Measurements from ENCODE around the gene WDR18. TPM values are rescaled to one million over a fixed set of nuclear protein-coding genes. Genes with fewer than 3 reads are reported as not detected.

WDR18 gene
- polyA plus RNA-seq, 1 donor (not counting 4 experiments of a cell fraction or from before 2014, with no cell fraction given): 26.3 TPM

DNA sequence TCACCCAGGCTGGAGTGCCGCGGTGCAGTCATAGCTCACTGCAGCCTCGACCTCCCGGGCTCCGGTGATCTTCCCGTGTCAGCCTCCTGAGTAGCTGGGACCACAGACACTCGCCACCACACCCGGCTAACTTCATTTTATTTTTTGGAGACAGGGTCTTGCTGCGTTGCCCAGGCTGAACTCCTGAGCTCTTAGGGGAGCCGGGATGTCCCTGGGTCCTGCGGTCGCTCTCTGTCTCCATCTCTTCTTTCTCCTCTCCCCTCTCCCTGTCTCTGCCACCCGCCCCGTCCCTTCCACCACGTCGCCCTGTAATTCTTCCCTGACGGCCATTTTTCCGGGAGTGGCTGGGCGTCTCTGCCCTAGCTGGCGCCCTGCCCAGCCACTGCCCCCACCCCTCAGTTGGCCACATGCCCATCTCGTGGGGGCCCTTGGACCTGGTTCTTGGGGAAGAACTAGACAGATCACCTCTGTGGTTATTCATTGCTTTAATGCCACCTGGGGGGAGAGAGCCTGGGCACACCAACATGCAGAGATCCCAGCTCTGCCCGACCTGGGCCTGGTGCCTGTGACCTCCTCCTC, 39.4 kb upstream of the WDR18 start:
- Histone ChIP-seq H3K9me3 (ENCODE audit: control insufficient read depth, low read depth, low read length) (no peaks in the 10 kb centered on the region), H3K36me3 (ENCODE audit: control insufficient read depth in 2 of 2, extremely low read depth in 1 of 2, insufficient read depth in 2 of 2, low read length in 2 of 2) (no peaks in the 10 kb centered on the region), H3K4me2 (ENCODE audit: control insufficient read depth, extremely low read depth, insufficient read depth, low read depth, low read length) (no peak overlapping the region), H3K27me3 (ENCODE audit: control insufficient read depth, extremely low read depth, insufficient read depth, low read length) (peaks cover 6% of the 10 kb centered on the region), H2AFZ (ENCODE audit: control insufficient read depth, low read length) (no peak overlapping the region), H3K4me1 (ENCODE audit: control insufficient read depth, extremely low read depth, insufficient read depth, low read length) (peaks cover 15% of the 10 kb centered on the region), H3K27ac (ENCODE audit: control insufficient read depth, insufficient read depth, low read length) (no peak overlapping the region), H4K20me1 (ENCODE audit: control insufficient read depth, extremely low read depth, insufficient read depth, low read length) (peaks cover 4% of the 10 kb centered on the region), H3K9ac (ENCODE audit: control insufficient read depth, extremely low read depth, insufficient read depth, low read length) (no peak overlapping the region), H3K79me2 (ENCODE audit: control insufficient read depth, insufficient read depth, low read length) (no peaks in the 10 kb centered on the region), H3K4me3 (ENCODE audit: control insufficient read depth in 2 of 3, extremely low read depth in 1 of 3, insufficient read depth in 2 of 3, low read depth in 1 of 3, low read length in 3 of 3) (no peak overlapping the region), H3K9me1 (ENCODE audit: control insufficient read depth, extremely low read depth, insufficient read depth, low read length) (peaks cover 2% of the 10 kb centered on the region)
- DNase-seq (ENCODE audit: low read depth, low spot score): no peak
- FAIRE-seq: no peak
- TF ChIP-seq EZH2 (IDR thresholded peaks at IDR 0.05; ENCODE audit: low read length): no peak
- TF ChIP-seq, protein P1, sequence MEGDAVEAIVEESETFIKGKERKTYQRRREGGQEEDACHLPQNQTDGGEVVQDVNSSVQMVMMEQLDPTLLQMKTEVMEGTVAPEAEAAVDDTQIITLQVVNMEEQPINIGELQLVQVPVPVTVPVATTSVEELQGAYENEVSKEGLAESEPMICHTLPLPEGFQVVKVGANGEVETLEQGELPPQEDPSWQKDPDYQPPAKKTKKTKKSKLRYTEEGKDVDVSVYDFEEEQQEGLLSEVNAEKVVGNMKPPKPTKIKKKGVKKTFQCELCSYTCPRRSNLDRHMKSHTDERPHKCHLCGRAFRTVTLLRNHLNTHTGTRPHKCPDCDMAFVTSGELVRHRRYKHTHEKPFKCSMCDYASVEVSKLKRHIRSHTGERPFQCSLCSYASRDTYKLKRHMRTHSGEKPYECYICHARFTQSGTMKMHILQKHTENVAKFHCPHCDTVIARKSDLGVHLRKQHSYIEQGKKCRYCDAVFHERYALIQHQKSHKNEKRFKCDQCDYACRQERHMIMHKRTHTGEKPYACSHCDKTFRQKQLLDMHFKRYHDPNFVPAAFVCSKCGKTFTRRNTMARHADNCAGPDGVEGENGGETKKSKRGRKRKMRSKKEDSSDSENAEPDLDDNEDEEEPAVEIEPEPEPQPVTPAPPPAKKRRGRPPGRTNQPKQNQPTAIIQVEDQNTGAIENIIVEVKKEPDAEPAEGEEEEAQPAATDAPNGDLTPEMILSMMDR (optimal IDR thresholded peaks at IDR 0.05 in 1 of 3, IDR thresholded peaks at IDR 0.05 in 1 of 3, conservative IDR thresholded peaks at IDR 0.05 in 1 of 3; ENCODE audit: extremely low read depth in 1 of 3, insufficient read depth in 2 of 3, low read length in 3 of 3): no peak
- dilution Hi-C loops (cut with MboI; ENCODE audit: extremely low pct_ligation_motif_present, low sequenced_read_pairs): no loop called here

DNA sequence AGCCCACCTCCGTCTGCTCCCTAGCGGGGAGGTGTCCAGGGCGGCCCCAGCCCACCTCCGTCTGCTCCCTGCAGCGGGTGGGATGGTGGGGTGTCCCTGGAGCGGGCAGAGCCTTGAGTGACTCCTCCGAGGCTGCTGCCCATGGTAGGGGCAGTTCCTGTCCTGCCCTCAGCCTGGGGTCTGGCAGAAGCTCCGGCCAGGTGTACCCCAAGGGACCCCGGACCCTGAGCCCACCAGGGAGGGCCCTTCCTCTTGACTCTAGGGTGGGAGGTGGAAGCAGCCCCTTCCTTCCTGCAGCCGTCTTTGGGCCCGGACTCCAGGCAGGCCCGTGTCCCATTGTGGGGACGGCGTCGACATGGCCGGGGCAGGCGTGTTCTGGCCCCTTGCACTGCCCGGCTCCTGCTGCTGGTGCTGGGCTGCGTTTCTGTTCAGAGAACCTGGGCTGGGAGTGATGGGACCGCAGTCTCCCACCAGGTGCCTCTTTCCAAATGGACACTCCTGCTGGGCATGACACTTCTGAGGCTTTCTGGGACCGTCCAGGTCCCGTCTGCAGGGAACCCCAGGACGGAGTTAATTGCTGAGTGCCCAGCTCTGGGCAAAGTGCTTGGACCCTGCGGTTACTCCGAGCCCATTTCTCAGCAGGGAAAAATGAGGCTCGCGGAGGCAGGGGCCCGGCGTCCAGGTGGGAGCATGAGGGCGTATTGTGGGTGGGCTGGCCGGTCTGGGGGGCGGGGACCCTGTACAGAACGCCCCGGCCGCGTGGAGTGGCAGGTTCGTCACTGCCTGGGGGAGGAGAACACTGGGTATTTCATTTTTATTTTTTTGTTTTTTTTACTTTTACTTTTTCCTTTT, 38.5 kb upstream of the WDR18 start:
- no peak overlapping the region for H2AFZ ChIP-seq (ENCODE audit: control insufficient read depth, low read length)
- H3K9ac ChIP-seq (ENCODE audit: control insufficient read depth, extremely low read depth, insufficient read depth, low read length): no peak overlapping the region
- no peak for TF ChIP-seq EZH2 (IDR thresholded peaks at IDR 0.05; ENCODE audit: low read length)
- TF ChIP-seq, protein P1 (optimal IDR thresholded peaks at IDR 0.05 in 1 of 3, IDR thresholded peaks at IDR 0.05 in 1 of 3, conservative IDR thresholded peaks at IDR 0.05 in 1 of 3; ENCODE audit: extremely low read depth in 1 of 3, insufficient read depth in 2 of 3, low read length in 3 of 3): no peak
- H4K20me1 ChIP-seq (ENCODE audit: control insufficient read depth, extremely low read depth, insufficient read depth, low read length): no peaks in the 10 kb centered on the region
- H3K36me3 ChIP-seq (ENCODE audit: control insufficient read depth in 2 of 2, extremely low read depth in 1 of 2, insufficient read depth in 2 of 2, low read length in 2 of 2): no peaks in the 10 kb centered on the region
- H3K9me1 ChIP-seq (ENCODE audit: control insufficient read depth, extremely low read depth, insufficient read depth, low read length): peaks cover 2% of the 10 kb centered on the region
- H3K4me1 ChIP-seq (ENCODE audit: control insufficient read depth, extremely low read depth, insufficient read depth, low read length): peaks cover 13% of the 10 kb centered on the region
- peaks cover 6% of the 10 kb centered on the region for H3K27me3 ChIP-seq (ENCODE audit: control insufficient read depth, extremely low read depth, insufficient read depth, low read length)
- dilution Hi-C loops (cut with MboI; ENCODE audit: extremely low pct_ligation_motif_present, low sequenced_read_pairs): no loop called here
- H3K27ac ChIP-seq (ENCODE audit: control insufficient read depth, insufficient read depth, low read length): no peak overlapping the region
- DNase-seq (ENCODE audit: low read depth, low spot score): no peak
- H3K4me2 ChIP-seq (ENCODE audit: control insufficient read depth, extremely low read depth, insufficient read depth, low read depth, low read length): no peak overlapping the region
- H3K79me2 ChIP-seq (ENCODE audit: control insufficient read depth, insufficient read depth, low read length): no peaks in the 10 kb centered on the region
- no peaks in the 10 kb centered on the region for H3K9me3 ChIP-seq (ENCODE audit: control insufficient read depth, low read depth, low read length)
- no peak overlapping the region for H3K4me3 ChIP-seq (ENCODE audit: control insufficient read depth in 2 of 3, extremely low read depth in 1 of 3, insufficient read depth in 2 of 3, low read depth in 1 of 3, low read length in 3 of 3)
- no peak for FAIRE-seq

Measured in keratinocyte (primary cell).